ENCODE results near the gene SCP2D1. TPM values are rescaled to one million over a fixed set of nuclear protein-coding genes. Genes with fewer than 3 reads are reported as not detected.

SCP2D1 gene
- total and polyA plus RNA-seq, 9 of the 15 experiments (the other 6 are each of a cell fraction or from before 2014, with no cell fraction given) = not detected

- H3K9me1 ChIP-seq (ENCODE audit: control insufficient read depth, insufficient read depth, low read length) = no peaks in the 10 kb centered on the region
- H3K27ac ChIP-seq (ENCODE audit: extremely low read depth, low read depth, low read length) = no peak overlapping the region; the same call in 2 of the 3 replicates
- no peak for DNase-seq (ENCODE audit: extremely low read depth in 1 of 4, low spot score in 3 of 4)
- WGBS (ENCODE audit: insufficient coverage, low coverage, missing lambda C conversion rate) = 33% methylated on average over 3 of the region's 3 CpGs
- H3K36me3 ChIP-seq (ENCODE audit: control insufficient read depth, insufficient read depth, low read length) = no peaks in the 10 kb centered on the region
- ChIA-PET POLR2A (interaction anchor here (0.6 to 1.0 kb wide), 3 partner anchors 16 to 292 kb away, joined by 3 to 5 read pairs (median 3); no protein-coding TSS in a partner anchor), CTCF (ENCODE audit: low intra/inter-chr PET ratio) (no interaction called here)
- H3K9me3 ChIP-seq (replicated peaks; ENCODE audit: control insufficient read depth, insufficient read depth, low read depth, low read length) = no peaks in the 10 kb centered on the region
- no peaks in the 10 kb centered on the region for H3K79me2 ChIP-seq (ENCODE audit: control insufficient read depth, insufficient read depth, low read length)
- in situ Hi-C loops (cut with MboI) = no loop called here
- H3K27me3 ChIP-seq (ENCODE audit: control insufficient read depth in 2 of 2, insufficient read depth in 2 of 2, low read length in 2 of 2) = no peaks in the 10 kb centered on the region
- no peaks in the 10 kb centered on the region for H4K20me1 ChIP-seq (replicated peaks; ENCODE audit: control insufficient read depth, insufficient read depth, low read length)
- peak overlapping the region; percentile 86 for H2AFZ ChIP-seq (ENCODE audit: low read depth, low read length)
- BruUV-seq (replicated peaks) = TSS peak; percentile 84
- no peaks in the 10 kb centered on the region for H3K4me1 ChIP-seq (replicated peaks in 1 of 2; ENCODE audit: control insufficient read depth in 2 of 2, insufficient read depth in 2 of 2, low read length in 2 of 2)
- peak overlapping the region; percentile 48 for H3K4me3 ChIP-seq
- intact Hi-C loops (cut with micrococcal nuclease) = loop anchor here (10.0 kb wide), 1 partner anchor 160 kb away; no protein-coding TSS in a partner anchor
- peak overlapping the region in 1 of 2 experiments; percentile 52; a peak in 2 of 4 replicates for H3K9ac ChIP-seq (ENCODE audit: insufficient read depth in 1 of 2, low read depth in 2 of 2, low read length in 2 of 2)
- H3K4me2 ChIP-seq (ENCODE audit: insufficient read depth, low read length) = peak overlapping the region; percentile 88
- ATAC-seq = no peak
- FAIRE-seq = no peak
- TF ChIP-seq ZNF274 (IDR thresholded peaks at IDR 0.05; ENCODE audit: borderline replicate concordance, low read depth, low read length) (no peak), U2AF2 (optimal IDR thresholded peaks at IDR 0.05; ENCODE audit: low read depth, low read length) (no peak), ZNF644 (tag; IDR thresholded peaks at IDR 0.05; ENCODE audit: low read depth) (no peak), RBM14 (IDR thresholded peaks at IDR 0.05; ENCODE audit: borderline replicate concordance, insufficient read depth, low read depth, low read length) (no peak), IFI16 (CRISPR knock-in tag; IDR thresholded peaks at IDR 0.05) (no peak), LARP7 (IDR thresholded peaks at IDR 0.05) (no peak), NCOR1 (IDR thresholded peaks at IDR 0.05) (no peak), SLC30A9 (CRISPR knock-in tag; IDR thresholded peaks at IDR 0.05) (no peak)
- TF ChIP-seq, protein P1, sequence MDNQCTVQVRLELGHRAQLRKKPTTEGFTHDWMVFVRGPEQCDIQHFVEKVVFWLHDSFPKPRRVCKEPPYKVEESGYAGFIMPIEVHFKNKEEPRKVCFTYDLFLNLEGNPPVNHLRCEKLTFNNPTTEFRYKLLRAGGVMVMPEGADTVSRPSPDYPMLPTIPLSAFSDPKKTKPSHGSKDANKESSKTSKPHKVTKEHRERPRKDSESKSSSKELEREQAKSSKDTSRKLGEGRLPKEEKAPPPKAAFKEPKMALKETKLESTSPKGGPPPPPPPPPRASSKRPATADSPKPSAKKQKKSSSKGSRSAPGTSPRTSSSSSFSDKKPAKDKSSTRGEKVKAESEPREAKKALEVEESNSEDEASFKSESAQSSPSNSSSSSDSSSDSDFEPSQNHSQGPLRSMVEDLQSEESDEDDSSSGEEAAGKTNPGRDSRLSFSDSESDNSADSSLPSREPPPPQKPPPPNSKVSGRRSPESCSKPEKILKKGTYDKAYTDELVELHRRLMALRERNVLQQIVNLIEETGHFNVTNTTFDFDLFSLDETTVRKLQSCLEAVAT (IDR thresholded peaks at IDR 0.05) = no peak
- TF ChIP-seq, protein P2, sequence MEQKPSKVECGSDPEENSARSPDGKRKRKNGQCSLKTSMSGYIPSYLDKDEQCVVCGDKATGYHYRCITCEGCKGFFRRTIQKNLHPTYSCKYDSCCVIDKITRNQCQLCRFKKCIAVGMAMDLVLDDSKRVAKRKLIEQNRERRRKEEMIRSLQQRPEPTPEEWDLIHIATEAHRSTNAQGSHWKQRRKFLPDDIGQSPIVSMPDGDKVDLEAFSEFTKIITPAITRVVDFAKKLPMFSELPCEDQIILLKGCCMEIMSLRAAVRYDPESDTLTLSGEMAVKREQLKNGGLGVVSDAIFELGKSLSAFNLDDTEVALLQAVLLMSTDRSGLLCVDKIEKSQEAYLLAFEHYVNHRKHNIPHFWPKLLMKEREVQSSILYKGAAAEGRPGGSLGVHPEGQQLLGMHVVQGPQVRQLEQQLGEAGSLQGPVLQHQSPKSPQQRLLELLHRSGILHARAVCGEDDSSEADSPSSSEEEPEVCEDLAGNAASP (IDR thresholded peaks at IDR 0.05) = no peak
- TF ChIP-seq, protein P3, sequence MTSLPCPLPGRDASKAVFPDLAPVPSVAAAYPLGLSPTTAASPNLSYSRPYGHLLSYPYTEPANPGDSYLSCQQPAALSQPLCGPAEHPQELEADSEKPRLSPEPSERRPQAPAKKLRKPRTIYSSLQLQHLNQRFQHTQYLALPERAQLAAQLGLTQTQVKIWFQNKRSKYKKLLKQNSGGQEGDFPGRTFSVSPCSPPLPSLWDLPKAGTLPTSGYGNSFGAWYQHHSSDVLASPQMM (CRISPR knock-in tag; IDR thresholded peaks at IDR 0.05) = no peak
- TF ChIP-seq, protein P4, sequence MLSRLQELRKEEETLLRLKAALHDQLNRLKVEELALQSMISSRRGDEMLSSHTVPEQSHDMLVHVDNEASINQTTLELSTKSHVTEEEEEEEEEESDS (CRISPR knock-in tag; IDR thresholded peaks at IDR 0.05) = no peak
Observed at GRCh38 chr20:18794428-18794787, 19.2 kb upstream of the SCP2D1 start.

All from K562 (cell line).